GM18499 (cell line): Measurements from ENCODE around the gene ZNF611.
"Not testable (repeated sequence)": the region's sequence is repeated elsewhere in the genome, so short reads cannot be mapped to it uniquely, and the experiment has no call there.

Source experiments
- ATAC-seq: cut with Tn5 transposase; IDR thresholded peaks from one replicate; pipeline ENCODE4 v1.9.1; 2021; ENCODE audit warnings: moderate number of reproducible peaks; ENCODE audit not compliant: insufficient read depth, unreplicated experiment

The ZNF611 gene

DNA sequence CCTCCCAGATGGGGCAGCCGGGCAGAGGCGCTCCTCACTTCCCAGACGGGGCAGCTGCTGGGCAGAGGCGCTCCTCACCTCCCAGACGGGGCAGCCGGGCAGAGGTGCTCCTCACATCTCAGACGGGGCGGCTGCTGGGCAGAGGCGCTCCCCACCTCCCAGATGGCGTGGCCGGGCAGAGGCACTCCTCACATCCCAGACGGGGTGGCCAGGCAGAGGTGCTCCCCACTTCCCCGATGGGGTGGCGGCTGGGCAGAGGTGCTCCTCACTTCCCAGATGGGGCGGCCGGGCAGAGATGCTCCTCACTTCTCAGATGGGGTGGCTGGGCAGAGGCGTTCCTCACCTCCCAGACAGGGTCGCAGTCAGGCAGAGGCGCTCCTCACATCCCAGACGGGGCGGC, 14.3 kb downstream of the ZNF611 start:
- not testable (repeated sequence) for ATAC-seq

GRCh38 chr19:52716522-52716921, 18.3 kb downstream of the ZNF611 start:
- ATAC-seq = no peak

DNA sequence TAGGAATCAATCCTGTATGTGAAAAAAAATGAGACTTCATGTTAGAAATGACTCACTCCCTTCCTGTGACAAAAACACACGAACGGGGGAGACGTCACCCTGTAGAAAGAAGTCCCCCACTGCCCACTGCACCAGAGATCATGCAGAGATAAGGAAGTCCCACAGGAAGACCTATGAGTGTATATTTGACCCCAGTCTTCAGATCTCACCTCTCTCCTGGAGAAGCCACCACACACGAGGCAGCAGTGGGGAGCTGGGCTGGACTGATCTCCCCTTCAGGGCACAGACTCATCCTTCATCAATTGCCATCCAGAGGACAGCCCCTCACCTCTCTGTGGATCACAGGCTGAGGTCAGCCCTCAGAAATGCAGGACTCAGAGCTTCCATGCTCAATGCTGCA, 18.9 kb downstream of the ZNF611 start:
- ATAC-seq = not testable (repeated sequence)

DNA sequence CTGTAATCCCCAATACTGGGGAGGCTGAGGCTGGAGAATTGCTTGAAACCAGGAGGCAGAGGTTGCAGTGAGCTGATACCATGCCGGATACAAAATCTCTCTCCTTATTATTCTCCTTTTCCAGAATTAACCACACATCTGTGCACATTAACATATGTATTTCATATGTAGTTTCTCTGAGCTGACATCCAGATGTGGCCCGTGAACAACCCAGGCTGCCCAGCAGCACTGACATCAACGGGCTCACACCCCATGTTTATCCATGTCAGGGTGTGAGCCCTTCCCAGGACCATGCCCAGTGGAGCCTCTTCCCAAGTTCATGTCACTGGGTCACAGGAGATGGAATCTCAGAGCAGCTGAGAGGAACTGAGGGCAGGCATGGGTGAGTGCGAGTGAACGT, 19.5 kb downstream of the ZNF611 start:
- ATAC-seq = not testable (repeated sequence)

DNA sequence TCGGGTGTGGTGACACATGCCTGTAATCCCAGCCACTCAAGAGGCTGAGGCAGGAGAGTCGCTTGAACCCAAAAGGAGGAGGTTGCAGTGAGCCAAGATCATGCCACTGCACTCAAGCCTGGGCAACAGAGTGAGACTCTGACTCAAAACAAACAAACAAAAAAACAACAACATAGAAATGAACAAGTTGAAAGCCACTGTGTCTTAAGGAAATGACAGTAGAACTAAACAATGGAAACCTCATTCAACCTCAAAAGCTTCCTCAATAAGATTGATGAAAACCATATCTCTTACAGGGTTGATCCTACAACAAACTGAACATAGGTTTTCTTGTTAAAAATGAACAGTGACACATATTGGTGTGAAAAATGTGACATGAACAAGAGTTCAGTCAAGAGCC, 21.8 kb downstream of the ZNF611 start:
- ATAC-seq = not testable (repeated sequence)

DNA sequence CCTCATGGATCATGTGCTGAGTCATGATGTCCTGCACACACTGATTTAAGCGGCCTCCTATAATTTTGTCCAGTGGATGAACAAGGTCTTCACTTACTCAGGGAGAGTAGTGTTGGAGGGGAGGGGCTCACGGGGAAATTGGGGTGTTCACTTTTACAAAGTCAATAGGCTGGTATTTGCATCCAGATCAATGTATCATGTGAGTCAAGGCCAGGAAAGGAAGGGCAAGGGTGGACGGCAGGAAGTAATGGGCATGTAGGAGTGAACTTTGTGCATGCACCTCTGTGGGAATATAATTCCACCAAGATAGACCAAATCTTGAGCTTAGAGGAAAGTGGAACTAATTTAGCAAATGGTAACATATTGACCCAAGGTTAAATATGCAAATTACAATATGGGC, 23.2 kb downstream of the ZNF611 start:
- not testable (repeated sequence) for ATAC-seq

DNA sequence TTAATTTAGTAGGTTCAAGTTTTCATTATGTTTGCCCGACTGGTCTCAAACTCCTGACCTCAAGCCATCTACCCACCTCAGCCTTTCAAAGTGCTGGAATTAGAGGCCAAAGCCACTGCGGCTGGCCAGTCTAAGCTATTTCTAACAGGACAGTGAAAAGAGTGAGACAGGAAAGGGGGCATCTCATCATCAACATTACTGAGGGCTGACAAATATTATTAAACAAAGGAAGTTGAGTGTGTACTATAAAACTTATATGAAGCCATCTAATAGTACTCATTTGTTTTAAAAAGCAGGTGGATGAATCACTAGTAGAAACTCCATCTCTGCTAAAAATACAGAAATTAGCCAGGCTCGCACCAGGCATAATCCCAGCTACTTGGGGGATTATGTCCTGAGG, 24.3 kb downstream of the ZNF611 start:
- no peak for ATAC-seq

DNA sequence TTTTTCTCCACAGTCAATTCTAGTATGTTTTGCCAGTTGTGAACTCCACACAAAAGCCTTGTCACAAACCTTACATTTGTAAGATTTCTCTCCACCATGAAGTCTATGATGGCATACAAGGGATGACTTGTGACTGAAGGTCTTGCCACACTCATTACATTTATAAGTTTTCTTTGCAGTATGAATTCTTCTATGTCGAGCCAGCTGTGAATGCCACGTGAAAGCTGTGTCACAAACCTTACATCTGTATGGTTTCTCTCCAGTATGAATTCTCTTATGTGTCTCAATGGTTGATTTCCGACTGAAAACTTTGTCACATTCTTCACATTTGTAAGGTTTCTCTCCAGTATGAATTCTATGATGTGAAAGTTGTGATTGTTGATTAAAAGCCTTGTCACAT, 29.2 kb downstream of the ZNF611 start:
- ATAC-seq = not testable (repeated sequence)

GRCh38 chr19:52703917-52704316, 30.9 kb downstream of the ZNF611 start:
- no peak for ATAC-seq

- ATAC-seq = no peak
Observed at GRCh38 chr19:52700673-52701072, 34.2 kb downstream of the ZNF611 start.

GRCh38 chr19:52699555-52699954, 35.3 kb downstream of the ZNF611 start:
- ATAC-seq = not testable (repeated sequence)

DNA sequence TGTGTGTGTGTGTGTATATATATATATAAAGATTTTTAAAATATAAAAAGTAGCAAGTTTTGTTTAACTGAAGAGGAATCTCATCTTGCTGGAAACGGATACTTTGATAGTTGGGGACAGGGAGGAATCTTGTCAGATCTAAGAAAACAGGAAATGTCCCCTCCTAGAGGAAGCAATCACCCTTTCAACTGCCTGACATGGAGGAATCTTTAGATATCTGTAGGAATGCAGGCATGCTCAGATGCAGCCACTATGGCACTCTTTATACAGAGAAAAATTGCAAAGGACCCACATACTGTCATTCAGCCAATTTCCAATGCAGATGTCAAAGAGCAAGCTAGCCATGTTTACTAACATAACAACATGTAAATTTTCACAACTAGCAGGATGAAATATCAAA, 38.8 kb downstream of the ZNF611 start:
- ATAC-seq = no peak

DNA sequence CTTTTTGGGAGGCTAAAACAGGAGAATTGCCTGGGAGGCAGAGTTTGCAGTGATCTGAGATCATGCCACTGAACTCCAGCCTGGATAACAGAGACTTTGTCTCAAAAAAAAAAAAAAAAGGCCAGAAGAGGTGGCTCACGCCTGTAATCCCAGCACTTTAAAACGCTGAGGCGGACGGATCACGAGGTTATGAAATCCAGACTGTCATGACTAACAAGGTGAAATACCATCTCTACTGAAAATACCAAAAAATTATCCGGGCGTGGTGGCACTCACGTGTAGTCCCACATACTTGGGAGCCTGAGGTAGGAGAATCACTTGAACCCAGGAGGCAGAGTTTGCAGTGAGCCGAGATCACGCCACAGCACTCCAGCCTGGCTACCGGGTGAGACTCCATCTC, 39.9 kb downstream of the ZNF611 start:
- ATAC-seq = no peak

DNA sequence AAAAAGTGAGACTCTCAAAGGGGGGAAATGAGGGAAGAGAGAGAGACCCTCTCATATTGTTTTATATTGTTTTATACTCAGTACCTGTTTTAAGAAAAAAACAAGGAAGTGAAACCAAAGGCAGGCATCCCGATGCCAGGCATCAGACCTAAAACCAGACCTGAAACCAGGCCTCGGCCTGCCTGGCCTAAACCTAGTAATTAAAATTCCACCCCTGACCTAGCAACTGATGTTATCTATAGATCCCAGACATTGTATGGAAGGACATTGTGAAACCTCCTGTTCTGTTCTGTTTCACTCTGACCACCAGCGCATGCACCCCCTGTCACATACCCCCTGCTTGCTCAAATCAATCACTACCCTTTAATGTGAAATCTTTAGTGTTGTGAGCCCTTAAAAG, 40.6 kb downstream of the ZNF611 start:
- not testable (repeated sequence) for ATAC-seq

- no peak for ATAC-seq
Observed at GRCh38 chr19:52692431-52693008, 42.3 kb downstream of the ZNF611 start.

DNA sequence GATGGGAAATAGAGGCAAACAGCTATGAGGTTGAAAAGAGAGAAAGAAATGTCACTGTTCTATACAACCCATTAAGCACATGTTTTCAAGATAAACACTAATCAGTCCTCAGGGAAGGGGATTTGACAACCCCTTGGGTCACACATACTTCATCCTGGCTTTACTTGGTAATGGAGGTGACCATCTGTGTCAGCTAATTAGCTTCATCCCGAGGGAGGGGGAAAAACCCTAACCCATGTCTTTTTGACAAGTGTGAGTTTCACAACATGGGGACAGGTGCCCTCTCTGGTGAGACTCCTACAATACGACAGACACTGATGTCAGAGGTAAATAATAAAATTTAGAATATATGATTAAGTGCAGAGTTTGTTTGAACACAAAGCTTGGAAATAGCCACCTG, 43.1 kb downstream of the ZNF611 start:
- no peak for ATAC-seq

- no peak for ATAC-seq
Observed at GRCh38 chr19:52691215-52691610, 43.6 kb downstream of the ZNF611 start.

- ATAC-seq = no peak
Observed at GRCh38 chr19:52690369-52691214, 44.3 kb downstream of the ZNF611 start.

DNA sequence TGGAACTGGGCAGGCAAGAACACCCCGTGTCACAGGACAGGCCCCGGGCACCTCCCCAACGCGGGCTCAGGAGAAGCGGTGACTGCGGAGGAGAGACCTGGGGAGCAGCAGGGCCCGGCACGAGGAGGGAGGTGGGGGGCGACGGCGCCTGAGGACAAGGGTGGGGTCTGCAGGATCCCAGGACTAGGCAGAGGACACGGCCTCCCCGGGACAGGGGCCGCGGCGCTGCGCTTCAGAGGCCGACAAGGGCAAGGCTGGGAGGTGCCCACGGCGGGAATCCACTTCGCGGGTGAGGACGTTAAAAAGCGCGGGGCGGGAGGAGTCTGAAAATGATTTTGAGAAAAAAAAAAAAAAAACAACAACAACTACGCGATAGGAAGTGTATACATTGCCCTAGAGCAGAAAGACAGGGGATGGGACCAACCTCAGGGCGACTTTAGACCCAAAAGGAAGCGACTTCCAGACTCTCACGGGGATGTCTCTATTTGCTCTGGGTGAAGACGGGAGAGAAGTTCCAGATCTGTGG, 44.9 kb downstream of the ZNF611 start:
- ATAC-seq = no peak

DNA sequence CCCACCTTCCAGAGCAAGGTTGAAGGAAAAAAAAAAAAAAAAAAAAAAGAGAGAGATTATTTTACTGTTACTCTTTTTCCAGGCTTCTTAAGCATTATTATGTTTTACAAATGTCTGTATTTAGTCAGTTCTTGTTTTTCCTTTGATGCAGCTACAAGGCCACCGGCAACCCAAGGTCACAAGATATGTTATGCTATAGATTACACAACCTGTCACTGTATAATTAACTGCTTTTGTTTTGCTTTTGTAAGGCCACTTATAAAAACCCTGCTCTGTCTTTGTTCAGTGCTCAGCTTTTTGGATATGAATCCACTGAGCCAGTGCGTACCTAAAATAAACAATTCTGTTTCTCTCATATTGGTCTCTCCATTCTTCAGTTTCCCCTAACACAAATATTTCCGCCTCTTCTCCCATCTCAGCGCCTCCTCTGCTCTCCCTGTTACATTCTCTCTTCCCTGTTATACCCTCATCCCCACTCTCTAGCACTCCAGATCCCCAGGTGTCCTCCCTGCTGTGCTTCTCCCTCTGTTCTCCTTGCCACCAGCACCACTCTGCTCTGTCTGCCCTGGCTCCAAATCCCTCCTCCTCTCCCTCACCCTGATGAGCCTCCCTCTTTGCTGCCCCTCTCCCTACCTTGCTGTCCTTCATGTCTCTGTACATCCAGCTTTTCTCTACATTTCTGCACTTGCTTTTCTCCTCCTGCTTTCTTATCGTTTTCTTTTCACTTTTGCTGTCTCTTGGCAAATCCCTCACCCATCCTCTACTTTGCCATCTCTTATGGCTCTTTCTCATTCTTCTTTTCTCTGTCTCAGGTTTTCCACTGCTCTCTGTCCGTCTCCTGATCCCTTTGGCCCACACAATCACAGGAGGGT, 45.7 kb downstream of the ZNF611 start:
- not testable (repeated sequence) for ATAC-seq

DNA sequence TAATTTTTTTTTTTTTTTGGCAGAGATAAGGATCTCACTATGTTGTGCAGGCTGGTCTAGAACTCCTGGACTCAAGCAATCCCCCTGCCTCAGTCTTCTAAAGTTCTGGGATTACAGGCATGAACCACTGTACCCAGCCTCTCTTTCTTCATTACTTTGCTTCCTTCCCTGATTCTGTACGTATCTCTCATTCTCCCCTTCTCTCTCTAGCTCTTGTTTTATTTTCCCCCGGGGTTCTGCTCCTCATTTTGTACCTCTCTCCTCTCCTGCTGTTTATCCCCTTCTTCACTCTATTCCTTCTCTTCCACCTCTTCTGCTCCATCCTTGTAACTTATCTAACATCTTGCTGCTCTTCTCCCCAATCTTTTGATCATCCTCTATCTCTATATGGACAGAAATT, 46.5 kb downstream of the ZNF611 start:
- ATAC-seq = no peak
